Tibial nerve (tissue), 4 donors: Measurements from ENCODE around the gene LINGO1. TPM values are rescaled to one million over a fixed set of nuclear protein-coding genes. Genes with fewer than 3 reads are reported as not detected.

Source experiments
- DNase-seq, 2 donors: peaks; one replicate each; pipeline ENCODE4 v3.0.0-alpha.2; 2019; ENCODE audit warnings: low spot score in 2 of 2
- H3K27ac ChIP-seq, 4 donors: fragments of 200-600 bp; sonication (generic) in 3 of 4; one replicate each; pipeline ENCODE4 v1.5.1; 2017 to 2019; ENCODE audit warnings: mild to moderate bottlenecking in 1 of 4
- H3K27me3 ChIP-seq, 2 donors: fragments of 200-600 bp; sonication (generic) in 1 of 2; one replicate each; pipeline versions ENCODE4 v1.5.1 to v1.6.0; 2017 to 2019
- H3K36me3 ChIP-seq, 3 donors: fragments of 200-600 bp; sonication (generic); one replicate each; pipeline ENCODE4 v1.5.1; 2018 to 2019
- H3K4me1 ChIP-seq, 4 donors: fragments of 200-600 bp; sonication (generic) in 3 of 4; one replicate each; pipeline ENCODE4 v1.5.1; 2017 to 2019
- H3K4me3 ChIP-seq, 4 donors: fragments of 200-600 bp; sonication (generic) in 3 of 4; one replicate each; pipeline ENCODE4 v1.5.1; 2017 to 2019; ENCODE audit warnings: mild to moderate bottlenecking in 1 of 4, moderate library complexity in 1 of 4
- H3K9me3 ChIP-seq, 4 donors: fragments of 200-600 bp; sonication (generic) in 3 of 4; one replicate each; pipeline ENCODE4 v1.5.1; 2017 to 2019
- CTCF ChIP-seq, 5 experiments: fragments of 200-600 bp in 3 of 5; fragments of 450-650 bp in 2 of 5; sonication (generic) in 3 of 5; IDR thresholded peaks; one replicate each; pipeline ENCODE4 v1.5.1; 2016 to 2019; ENCODE audit warnings: antibody characterized with exemption in 5 of 5, mild to moderate bottlenecking in 3 of 5, moderate library complexity in 2 of 5
- EP300 ChIP-seq, 2 donors: sonication (generic); formaldehyde crosslinking; IDR thresholded peaks; one replicate each; pipeline ENCODE4 v1.6.1; 2017; ENCODE audit warnings: antibody characterized with exemption in 2 of 2, mild to moderate bottlenecking in 1 of 2
- POLR2A ChIP-seq, 2 donors: fragments of 450-650 bp; IDR thresholded peaks; one replicate each; pipeline ENCODE4 v1.6.1; 2017; ENCODE audit warnings: antibody characterized with exemption in 2 of 2, mild to moderate bottlenecking in 2 of 2, moderate library complexity in 2 of 2
- WGBS, 2 donors: methylation state at CpG; one replicate each; pipeline ENCODE4 v1.1.5; 2018; 5-methylcytosine and 5-hydroxymethylcytosine counted together
- total RNA-seq, 4 donors: library from RNA; depleted of rRNA; stranded (reverse); fragments of >200 nt; gene quantifications; one replicate each; pipeline ENCODE4 v1.1.0, GENCODE V29; 2016

Gene LINGO1
- total RNA-seq, 4 donors from 2014 or later = 0.42 to 2.4 (median 1.3) TPM

- DNase-seq = no peak
- peaks cover 0 to 8% of the 10 kb centered on the region in 2 donors for H3K27me3 ChIP-seq
- no peak overlapping the region for H3K4me3 ChIP-seq
- H3K9me3 ChIP-seq = no peaks in the 10 kb centered on the region
- 93 to 97% methylated on average over 3 of the region's 3 CpGs for WGBS, 2 donors
- H3K27ac ChIP-seq = no peak overlapping the region
- H3K4me1 ChIP-seq = no peaks in the 10 kb centered on the region
- H3K36me3 ChIP-seq = no peaks in the 10 kb centered on the region
- no peak for TF ChIP-seq POLR2A (IDR thresholded peaks at IDR 0.05)
- TF ChIP-seq CTCF (IDR thresholded peaks at IDR 0.05) = no peak
- no peak for TF ChIP-seq EP300 (IDR thresholded peaks at IDR 0.05)
These were observed 7.3 kb downstream of the LINGO1 start for GRCh38 chr15:77625376-77625775.

GRCh38 chr15:77624868-77625267 is 7.8 kb downstream of the LINGO1 start:
- 76 to 77% methylated on average over 7 of the region's 7 CpGs for WGBS, 2 donors
- Histone ChIP-seq H3K4me1 (no peaks in the 10 kb centered on the region), H3K27ac (no peak overlapping the region), H3K27me3 (peaks cover 0 to 3% of the 10 kb centered on the region in 2 donors), H3K36me3 (no peaks in the 10 kb centered on the region), H3K4me3 (no peak overlapping the region), H3K9me3 (no peaks in the 10 kb centered on the region)
- DNase-seq = no peak
- TF ChIP-seq POLR2A (IDR thresholded peaks at IDR 0.05) (no peak), CTCF (IDR thresholded peaks at IDR 0.05) (no peak), EP300 (IDR thresholded peaks at IDR 0.05) (no peak)

- Histone ChIP-seq H3K27me3 (no peaks in the 10 kb centered on the region), H3K4me1 (no peaks in the 10 kb centered on the region), H3K9me3 (no peaks in the 10 kb centered on the region), H3K4me3 (no peak overlapping the region), H3K36me3 (no peaks in the 10 kb centered on the region), H3K27ac (no peak overlapping the region)
- TF ChIP-seq CTCF (IDR thresholded peaks at IDR 0.05) = no peak
- TF ChIP-seq EP300 (IDR thresholded peaks at IDR 0.05) = no peak
- no peak for TF ChIP-seq POLR2A (IDR thresholded peaks at IDR 0.05)
- 74 to 81% methylated on average over 11 of the region's 11 CpGs for WGBS, 2 donors
- no peak for DNase-seq
These were observed 8.8 kb downstream of the LINGO1 start for GRCh38 chr15:77623755-77624524.

- WGBS, 2 donors = 64 to 66% methylated on average over 14 to 18 of the region's 18 CpGs
- TF ChIP-seq POLR2A (IDR thresholded peaks at IDR 0.05) (no peak), CTCF (IDR thresholded peaks at IDR 0.05) (no peak), EP300 (IDR thresholded peaks at IDR 0.05) (no peak)
- no peak for DNase-seq
- Histone ChIP-seq H3K36me3 (no peaks in the 10 kb centered on the region), H3K27ac (no peak overlapping the region), H3K27me3 (no peaks in the 10 kb centered on the region), H3K4me1 (no peaks in the 10 kb centered on the region), H3K9me3 (no peaks in the 10 kb centered on the region), H3K4me3 (no peak overlapping the region)
These were observed 9.6 kb downstream of the LINGO1 start for GRCh38 chr15:77622934-77623754.
